HepG2 (cell line): Measurements from ENCODE around the gene MIGA2. TPM values are rescaled to one million over a fixed set of nuclear protein-coding genes. Genes with fewer than 3 reads are reported as not detected.
A peak's percentile ranks its signal among the peaks of the same experiment; 100 is the strongest.

Experiments
- ARNTL ChIP-seq: sonication (generic); formaldehyde crosslinking; IDR thresholded peaks from 2 replicates; pipeline ENCODE4 v1.4.0; 2020; ENCODE audit warnings: mild to moderate bottlenecking, missing genetic modification reagents
- ISX ChIP-seq: sonication (generic); formaldehyde crosslinking; conservative IDR thresholded peaks from 2 replicates; pipeline ENCODE4 v1.5.0; 2020; ENCODE audit warnings: missing genetic modification reagents
- KAT8 ChIP-seq: IDR thresholded peaks from 2 replicates; pipeline ENCODE4 v1.6.1; 2016; ENCODE audit warnings: missing genetic modification reagents, missing compliant biosample characterization
- RARA ChIP-seq: IDR thresholded peaks from 2 replicates; pipeline ENCODE4 v1.6.1; 2016; ENCODE audit warnings: missing genetic modification reagents, missing compliant biosample characterization
- RFXAP ChIP-seq: sonication (generic); formaldehyde crosslinking; IDR thresholded peaks from 2 replicates; pipeline ENCODE4 v1.4.0; 2020; ENCODE audit warnings: missing genetic modification reagents, borderline replicate concordance
- ZBTB20 ChIP-seq: sonication (generic); formaldehyde crosslinking; IDR thresholded peaks from 2 replicates; pipeline ENCODE4 v1.8.1; 2023; ENCODE audit warnings: missing genetic modification reagents, low read depth, mild to moderate bottlenecking, borderline replicate concordance
- ZNF17 ChIP-seq: sonication (generic); formaldehyde crosslinking; IDR thresholded peaks from 2 replicates; pipeline ENCODE4 v1.5.0; 2020; ENCODE audit warnings: mild to moderate bottlenecking, missing genetic modification reagents
- ZNF263 ChIP-seq: sonication (generic); formaldehyde crosslinking; IDR thresholded peaks from 2 replicates; pipeline ENCODE4 v1.4.0; 2020; ENCODE audit warnings: missing genetic modification reagents
- polyA plus RNA-seq, 8 experiments: library from polyadenylated mRNA; depleted of rRNA in 3 of 8; stranded (reverse) in 7 of 8; unstranded in 1 of 8; fragments of >200 nt; fragmentation: Illumina TruSeq in 4 of 8; extraction: Trizol in 4 of 8; gene quantifications; 2 replicates each; pipeline versions ENCODE4 v1.2.1 to v1.2.3, GENCODE V29; 2011 to 2016; ENCODE audit warnings: low read depth in 4 of 8, missing spikeins in 1 of 8, mixed read lengths in 1 of 8; ENCODE audit not compliant: insufficient read depth in 1 of 8
- total RNA-seq, 5 experiments: library from RNA; depleted of rRNA; stranded (reverse); fragments of >200 nt; fragmentation: Illumina TruSeq; extraction: Trizol; gene quantifications; 2 replicates each; pipeline ENCODE4 v1.2.3, GENCODE V29; 2016; ENCODE audit warnings: low read depth in 1 of 5
- TF ChIP-seq, protein P1 (sequence below): IDR thresholded peaks from 2 replicates; pipeline ENCODE4 v1.4.0; 2020; ENCODE audit warnings: mild to moderate bottlenecking, missing genetic modification reagents
- TF ChIP-seq, protein P2 (sequence below): sonication (generic); formaldehyde crosslinking; conservative IDR thresholded peaks from 2 replicates; pipeline ENCODE4 v1.4.0; 2020; ENCODE audit warnings: mild to moderate bottlenecking, missing genetic modification reagents, moderate library complexity
- TF ChIP-seq, protein P3 (sequence below): sonication (generic); formaldehyde crosslinking; IDR thresholded peaks from 2 replicates; pipeline ENCODE4 v1.4.0; 2020; ENCODE audit warnings: mild to moderate bottlenecking, missing genetic modification reagents, borderline replicate concordance
- TF ChIP-seq, protein P4 (sequence below): sonication (generic); formaldehyde crosslinking; IDR thresholded peaks from 2 replicates; pipeline ENCODE4 v1.4.0; 2020; ENCODE audit warnings: mild to moderate bottlenecking, missing genetic modification reagents

MIGA2 gene
- total and polyA plus RNA-seq, 2 of the 13 experiments (the other 11 are each of a cell fraction or from before 2014, with no cell fraction given): 10.8 to 17.1 TPM

DNA sequence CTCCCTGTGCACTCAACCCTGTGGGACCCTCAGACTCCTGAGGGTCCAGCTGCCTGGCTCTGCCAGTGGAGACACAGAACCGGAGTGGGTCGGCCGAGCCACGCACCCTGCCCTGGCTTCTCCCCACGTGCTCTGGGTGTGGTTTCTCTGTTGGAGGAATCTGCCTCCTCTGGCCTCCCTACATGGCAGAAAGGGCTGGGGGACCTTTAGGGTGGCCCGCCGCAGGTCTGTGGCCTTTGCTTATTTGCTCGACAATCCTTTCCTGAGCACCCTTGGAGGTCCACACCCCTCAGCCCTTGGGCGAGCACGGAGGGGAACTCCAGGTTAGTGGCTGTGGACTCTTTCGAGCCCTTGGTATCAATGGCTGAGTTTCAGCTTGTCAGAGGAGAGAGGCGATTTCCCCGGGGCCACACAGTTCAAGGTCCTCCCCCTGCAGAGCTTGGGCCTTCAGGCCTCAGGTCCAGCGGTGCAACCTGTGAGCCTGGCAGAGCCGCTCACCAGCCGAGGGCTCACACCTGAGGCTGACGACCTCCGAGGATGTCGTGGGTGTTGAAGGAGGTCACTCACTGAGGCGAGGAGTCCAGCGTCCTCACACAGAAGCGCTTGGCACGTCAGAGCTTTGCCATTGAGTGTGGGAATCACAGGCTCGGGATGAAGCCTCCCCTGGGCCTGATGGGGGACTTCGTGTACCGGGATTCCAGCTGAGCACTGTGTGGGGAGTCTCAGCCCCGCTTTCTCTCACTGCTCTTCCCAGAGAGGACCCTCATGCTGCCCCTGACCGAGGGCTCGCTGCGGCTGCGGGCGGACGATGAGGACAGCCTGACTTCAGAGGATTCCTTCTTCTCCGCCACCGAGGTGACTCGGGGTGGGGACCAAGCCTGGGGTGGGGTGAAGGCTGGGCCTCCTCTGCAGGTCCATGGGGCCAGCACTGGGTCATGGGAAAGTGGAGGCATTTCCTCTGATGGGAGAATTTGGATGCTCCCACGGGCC is 23.7 kb downstream of the MIGA2 start (continued):
- TF ChIP-seq ZNF263 (CRISPR knock-in tag) (0 out of 2 replicates have a peak, but pooled peaks have one; percentile 4), ZNF17 (CRISPR knock-in tag) (no peak), ZBTB20 (CRISPR knock-in tag) (no peak), RARA (CRISPR knock-in tag) (peak; percentile 70), RFXAP (peak; percentile 60; the same call in 1 of the 2 replicates), KAT8 (CRISPR knock-in tag) (0 out of 2 replicates have a peak, but pooled peaks have one; percentile 37), ARNTL (CRISPR knock-in tag) (no peak), ISX (CRISPR knock-in tag) (no peak)
- TF ChIP-seq, protein P1, sequence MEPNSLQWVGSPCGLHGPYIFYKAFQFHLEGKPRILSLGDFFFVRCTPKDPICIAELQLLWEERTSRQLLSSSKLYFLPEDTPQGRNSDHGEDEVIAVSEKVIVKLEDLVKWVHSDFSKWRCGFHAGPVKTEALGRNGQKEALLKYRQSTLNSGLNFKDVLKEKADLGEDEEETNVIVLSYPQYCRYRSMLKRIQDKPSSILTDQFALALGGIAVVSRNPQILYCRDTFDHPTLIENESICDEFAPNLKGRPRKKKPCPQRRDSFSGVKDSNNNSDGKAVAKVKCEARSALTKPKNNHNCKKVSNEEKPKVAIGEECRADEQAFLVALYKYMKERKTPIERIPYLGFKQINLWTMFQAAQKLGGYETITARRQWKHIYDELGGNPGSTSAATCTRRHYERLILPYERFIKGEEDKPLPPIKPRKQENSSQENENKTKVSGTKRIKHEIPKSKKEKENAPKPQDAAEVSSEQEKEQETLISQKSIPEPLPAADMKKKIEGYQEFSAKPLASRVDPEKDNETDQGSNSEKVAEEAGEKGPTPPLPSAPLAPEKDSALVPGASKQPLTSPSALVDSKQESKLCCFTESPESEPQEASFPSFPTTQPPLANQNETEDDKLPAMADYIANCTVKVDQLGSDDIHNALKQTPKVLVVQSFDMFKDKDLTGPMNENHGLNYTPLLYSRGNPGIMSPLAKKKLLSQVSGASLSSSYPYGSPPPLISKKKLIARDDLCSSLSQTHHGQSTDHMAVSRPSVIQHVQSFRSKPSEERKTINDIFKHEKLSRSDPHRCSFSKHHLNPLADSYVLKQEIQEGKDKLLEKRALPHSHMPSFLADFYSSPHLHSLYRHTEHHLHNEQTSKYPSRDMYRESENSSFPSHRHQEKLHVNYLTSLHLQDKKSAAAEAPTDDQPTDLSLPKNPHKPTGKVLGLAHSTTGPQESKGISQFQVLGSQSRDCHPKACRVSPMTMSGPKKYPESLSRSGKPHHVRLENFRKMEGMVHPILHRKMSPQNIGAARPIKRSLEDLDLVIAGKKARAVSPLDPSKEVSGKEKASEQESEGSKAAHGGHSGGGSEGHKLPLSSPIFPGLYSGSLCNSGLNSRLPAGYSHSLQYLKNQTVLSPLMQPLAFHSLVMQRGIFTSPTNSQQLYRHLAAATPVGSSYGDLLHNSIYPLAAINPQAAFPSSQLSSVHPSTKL (CRISPR knock-in tag): peak; percentile 30; the same call in 1 of the 2 replicates
- TF ChIP-seq, protein P2, sequence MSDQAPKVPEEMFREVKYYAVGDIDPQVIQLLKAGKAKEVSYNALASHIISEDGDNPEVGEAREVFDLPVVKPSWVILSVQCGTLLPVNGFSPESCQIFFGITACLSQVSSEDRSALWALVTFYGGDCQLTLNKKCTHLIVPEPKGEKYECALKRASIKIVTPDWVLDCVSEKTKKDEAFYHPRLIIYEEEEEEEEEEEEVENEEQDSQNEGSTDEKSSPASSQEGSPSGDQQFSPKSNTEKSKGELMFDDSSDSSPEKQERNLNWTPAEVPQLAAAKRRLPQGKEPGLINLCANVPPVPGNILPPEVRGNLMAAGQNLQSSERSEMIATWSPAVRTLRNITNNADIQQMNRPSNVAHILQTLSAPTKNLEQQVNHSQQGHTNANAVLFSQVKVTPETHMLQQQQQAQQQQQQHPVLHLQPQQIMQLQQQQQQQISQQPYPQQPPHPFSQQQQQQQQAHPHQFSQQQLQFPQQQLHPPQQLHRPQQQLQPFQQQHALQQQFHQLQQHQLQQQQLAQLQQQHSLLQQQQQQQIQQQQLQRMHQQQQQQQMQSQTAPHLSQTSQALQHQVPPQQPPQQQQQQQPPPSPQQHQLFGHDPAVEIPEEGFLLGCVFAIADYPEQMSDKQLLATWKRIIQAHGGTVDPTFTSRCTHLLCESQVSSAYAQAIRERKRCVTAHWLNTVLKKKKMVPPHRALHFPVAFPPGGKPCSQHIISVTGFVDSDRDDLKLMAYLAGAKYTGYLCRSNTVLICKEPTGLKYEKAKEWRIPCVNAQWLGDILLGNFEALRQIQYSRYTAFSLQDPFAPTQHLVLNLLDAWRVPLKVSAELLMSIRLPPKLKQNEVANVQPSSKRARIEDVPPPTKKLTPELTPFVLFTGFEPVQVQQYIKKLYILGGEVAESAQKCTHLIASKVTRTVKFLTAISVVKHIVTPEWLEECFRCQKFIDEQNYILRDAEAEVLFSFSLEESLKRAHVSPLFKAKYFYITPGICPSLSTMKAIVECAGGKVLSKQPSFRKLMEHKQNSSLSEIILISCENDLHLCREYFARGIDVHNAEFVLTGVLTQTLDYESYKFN (CRISPR knock-in tag): peak; percentile 67
- TF ChIP-seq, protein P3, sequence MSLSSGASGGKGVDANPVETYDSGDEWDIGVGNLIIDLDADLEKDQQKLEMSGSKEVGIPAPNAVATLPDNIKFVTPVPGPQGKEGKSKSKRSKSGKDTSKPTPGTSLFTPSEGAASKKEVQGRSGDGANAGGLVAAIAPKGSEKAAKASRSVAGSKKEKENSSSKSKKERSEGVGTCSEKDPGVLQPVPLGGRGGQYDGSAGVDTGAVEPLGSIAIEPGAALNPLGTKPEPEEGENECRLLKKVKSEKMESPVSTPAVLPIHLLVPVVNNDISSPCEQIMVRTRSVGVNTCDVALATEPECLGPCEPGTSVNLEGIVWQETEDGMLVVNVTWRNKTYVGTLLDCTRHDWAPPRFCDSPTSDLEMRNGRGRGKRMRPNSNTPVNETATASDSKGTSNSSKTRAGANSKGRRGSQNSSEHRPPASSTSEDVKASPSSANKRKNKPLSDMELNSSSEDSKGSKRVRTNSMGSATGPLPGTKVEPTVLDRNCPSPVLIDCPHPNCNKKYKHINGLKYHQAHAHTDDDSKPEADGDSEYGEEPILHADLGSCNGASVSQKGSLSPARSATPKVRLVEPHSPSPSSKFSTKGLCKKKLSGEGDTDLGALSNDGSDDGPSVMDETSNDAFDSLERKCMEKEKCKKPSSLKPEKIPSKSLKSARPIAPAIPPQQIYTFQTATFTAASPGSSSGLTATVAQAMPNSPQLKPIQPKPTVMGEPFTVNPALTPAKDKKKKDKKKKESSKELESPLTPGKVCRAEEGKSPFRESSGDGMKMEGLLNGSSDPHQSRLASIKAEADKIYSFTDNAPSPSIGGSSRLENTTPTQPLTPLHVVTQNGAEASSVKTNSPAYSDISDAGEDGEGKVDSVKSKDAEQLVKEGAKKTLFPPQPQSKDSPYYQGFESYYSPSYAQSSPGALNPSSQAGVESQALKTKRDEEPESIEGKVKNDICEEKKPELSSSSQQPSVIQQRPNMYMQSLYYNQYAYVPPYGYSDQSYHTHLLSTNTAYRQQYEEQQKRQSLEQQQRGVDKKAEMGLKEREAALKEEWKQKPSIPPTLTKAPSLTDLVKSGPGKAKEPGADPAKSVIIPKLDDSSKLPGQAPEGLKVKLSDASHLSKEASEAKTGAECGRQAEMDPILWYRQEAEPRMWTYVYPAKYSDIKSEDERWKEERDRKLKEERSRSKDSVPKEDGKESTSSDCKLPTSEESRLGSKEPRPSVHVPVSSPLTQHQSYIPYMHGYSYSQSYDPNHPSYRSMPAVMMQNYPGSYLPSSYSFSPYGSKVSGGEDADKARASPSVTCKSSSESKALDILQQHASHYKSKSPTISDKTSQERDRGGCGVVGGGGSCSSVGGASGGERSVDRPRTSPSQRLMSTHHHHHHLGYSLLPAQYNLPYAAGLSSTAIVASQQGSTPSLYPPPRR (CRISPR knock-in tag): peak; percentile 22; the same call in 1 of the 2 replicates
- TF ChIP-seq, protein P4, sequence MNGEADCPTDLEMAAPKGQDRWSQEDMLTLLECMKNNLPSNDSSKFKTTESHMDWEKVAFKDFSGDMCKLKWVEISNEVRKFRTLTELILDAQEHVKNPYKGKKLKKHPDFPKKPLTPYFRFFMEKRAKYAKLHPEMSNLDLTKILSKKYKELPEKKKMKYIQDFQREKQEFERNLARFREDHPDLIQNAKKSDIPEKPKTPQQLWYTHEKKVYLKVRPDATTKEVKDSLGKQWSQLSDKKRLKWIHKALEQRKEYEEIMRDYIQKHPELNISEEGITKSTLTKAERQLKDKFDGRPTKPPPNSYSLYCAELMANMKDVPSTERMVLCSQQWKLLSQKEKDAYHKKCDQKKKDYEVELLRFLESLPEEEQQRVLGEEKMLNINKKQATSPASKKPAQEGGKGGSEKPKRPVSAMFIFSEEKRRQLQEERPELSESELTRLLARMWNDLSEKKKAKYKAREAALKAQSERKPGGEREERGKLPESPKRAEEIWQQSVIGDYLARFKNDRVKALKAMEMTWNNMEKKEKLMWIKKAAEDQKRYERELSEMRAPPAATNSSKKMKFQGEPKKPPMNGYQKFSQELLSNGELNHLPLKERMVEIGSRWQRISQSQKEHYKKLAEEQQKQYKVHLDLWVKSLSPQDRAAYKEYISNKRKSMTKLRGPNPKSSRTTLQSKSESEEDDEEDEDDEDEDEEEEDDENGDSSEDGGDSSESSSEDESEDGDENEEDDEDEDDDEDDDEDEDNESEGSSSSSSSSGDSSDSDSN (CRISPR knock-in tag): peak; percentile 54
